SKM-1 treated with dmso at 0.1 percent for 144 hours (cell line): ENCODE measurements around the gene LENG8.
"Not testable (repeated sequence)": the region's sequence is repeated elsewhere in the genome, so short reads cannot be mapped to it uniquely, and the experiment has no call there.

ENCODE experiments used
- DNase-seq: peaks from one replicate; lab custom pipeline; 2025; ENCODE audit not compliant: unreplicated experiment; lab: John Stamatoyannopoulos, UW

The LENG8 gene

DNA sequence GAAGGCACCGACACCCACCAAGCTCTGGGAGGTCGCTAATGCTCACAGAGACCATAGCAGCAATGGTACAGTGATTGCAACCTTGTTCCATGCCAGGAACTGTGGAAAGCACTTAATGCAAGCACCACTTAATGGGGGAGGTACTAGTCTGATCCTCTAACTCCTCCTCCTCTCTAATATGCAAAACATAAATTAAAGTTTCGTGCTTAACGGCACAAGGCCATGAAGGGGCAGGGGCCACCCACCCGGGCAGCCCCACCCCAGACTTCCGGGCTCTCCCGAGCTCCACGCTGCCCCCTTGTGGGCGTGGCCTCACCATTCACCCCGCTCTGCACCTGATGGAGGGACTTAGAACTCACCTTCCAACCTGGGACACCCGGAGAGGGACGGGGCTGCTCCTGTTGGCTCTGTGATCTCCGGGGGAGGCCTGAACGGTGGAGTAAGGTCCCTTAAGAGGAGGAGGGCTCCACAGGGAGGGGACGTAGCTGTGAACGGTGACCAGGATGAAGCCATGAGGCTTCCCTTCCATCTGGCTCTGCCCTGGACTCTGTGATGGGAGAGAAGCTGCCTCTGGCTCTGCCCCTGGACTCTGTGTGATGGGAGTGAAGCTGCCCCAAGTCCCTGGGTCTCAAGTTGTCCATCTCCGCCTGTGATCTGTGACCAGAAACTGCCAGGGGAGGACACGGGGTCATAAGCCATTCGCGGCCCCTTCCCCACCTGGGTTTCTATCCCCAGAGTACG lies 60.4 kb downstream of the LENG8 start:
- not testable (repeated sequence) for DNase-seq
